MV-4-11 (cell line): ENCODE measurements around the gene ZAP70.
"Not testable (repeated sequence)": the region's sequence is repeated elsewhere in the genome, so short reads cannot be mapped to it uniquely, and the experiment has no call there.

Source experiments
- DNase-seq: peaks from one replicate; lab custom pipeline; 2025; lab: John Stamatoyannopoulos, UW

Gene ZAP70

DNA sequence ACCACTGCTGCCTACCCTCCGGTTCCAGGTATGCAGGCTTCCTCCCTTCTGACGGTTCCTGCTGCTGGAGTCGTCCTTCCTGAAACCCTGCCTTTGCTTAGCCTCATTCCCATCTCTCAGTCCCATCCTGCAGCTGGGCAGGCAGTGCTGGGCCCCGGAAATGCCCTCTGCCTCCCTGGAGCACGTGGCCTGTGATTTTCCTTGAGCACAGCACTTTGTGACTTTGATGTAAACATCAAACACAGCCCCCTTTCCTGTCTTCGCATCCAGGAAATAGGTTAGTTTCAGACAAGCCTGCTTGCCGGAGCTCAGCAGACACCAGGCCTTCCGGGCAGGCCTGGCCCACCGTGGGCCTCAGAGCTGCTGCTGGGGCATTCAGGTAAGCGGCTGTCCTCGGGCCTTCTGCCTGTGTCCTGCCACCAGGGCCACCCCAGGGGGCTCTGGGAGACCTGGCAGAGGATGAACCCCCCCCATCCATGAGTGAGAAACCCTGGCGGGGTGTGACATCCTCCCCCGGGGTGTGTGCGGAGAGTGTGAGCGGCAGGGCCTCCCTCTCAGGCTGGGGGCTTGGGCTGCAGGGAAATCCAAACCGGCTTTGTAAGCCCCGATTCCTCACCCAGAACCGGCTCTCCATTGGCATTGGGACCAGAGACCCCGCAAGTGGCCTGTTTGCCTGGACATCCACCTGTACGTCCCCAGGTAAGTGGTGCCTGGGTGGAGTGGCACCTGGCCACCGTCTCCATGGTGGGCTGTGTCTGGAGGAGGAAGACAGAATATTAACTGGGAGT is at the start of gene ZAP70:
Gene ZAP70, plus strand, starts transcription at position 281 of the 788 bp plus-strand sequence. CDS start 10,461 bp downstream, outside the sequence.
- no peak for DNase-seq

DNA sequence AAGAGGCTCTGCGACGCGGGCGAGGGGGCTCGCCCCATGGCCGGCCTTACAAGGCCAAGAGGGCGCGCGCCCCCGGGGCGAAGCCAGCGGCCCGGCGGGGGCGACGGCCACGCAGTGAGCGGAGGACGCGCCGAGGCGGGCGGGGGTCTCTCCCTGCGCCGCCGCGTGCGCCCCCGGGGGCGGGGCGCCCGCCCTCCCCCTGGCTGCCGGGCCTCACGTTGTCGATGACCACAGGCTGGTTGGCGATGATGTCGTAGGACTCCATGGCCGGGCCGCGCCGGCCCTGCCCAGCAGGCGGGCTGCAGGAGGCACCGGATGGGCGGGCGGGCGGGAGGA is 49.8 kb upstream of the ZAP70 start:
- DNase-seq = no peak

DNA sequence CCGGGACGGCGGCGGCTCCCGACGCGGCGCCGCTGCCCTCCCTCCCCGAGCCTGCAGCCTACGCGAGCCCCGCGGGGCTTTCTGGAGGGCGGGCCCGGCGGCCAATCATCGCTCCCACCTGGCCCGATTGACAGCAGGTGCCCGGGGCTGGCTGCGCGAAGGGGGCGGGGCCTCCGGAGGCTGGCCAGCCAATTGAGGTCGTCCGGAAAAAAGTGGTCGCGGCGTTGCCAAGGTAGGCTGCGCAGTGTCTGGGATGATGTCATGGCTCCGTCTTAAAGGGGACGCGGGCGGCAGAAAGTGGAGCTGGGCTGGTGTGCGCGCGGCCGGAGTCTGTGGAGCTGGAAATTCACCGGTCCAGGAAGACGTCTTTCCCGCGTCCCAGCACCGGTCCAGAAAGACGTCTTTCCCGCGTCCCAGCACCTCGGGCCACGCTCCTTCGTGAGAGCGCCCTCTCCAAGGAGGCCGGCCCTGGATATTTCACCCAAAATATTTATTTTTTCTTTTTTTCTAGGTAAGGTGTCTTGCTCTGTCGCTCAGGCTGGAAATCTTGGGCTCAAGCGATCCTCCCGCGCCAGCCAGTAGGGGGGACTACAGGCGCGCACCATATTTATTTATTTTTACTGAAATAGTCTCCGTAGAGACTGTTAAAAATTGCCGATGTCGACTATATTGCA is 49.3 kb upstream of the ZAP70 start, which contains the start of gene ACTR1B:
Gene ACTR1B, minus strand, starts transcription at position 83 of the 674 bp plus-strand sequence. CDS start 154 bp downstream, outside the sequence.
- peak; percentile 98 for DNase-seq

DNA sequence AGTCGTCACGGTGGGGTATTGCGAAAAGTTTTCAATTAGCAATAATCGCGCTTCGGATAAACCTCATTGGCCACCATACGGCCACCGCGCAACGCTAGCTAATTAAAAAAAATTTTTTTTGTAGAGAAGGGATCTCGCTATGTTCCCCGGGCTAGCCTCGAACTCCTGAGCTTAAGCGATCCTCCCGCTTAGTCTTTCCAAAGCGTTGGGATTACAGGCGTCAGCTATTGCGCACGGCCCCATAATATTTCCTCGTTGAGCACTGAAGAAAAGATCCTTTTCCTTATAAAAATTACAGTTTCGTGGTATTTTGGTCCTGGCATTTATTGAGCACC is 48.8 kb upstream of the ZAP70 start:
- peak; percentile 62 for DNase-seq

DNA sequence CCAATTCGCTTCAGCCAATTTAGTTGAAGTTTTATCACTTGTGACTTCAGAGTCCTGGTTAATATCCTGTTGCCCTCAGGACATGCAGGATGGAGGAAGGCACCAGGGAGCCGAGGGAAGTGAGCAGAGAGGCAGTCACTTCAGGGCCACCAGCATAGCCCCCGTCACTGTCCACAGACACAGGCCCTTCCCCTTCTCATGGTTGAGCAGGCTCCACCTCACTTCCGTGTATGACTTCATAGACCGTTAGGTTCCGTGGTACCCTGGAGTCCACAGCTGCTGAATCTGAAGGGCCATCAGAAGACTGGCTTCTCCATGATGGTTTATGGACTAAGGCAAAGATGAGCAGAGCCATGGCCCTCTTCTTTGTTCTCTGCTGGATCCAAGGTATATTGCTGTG is 43.9 kb upstream of the ZAP70 start, which contains the start of gene C2orf92:
Gene C2orf92, plus strand, starts transcription at position 266 of the 400 bp plus-strand sequence. Its CDS starts 76 bp downstream, at position 342.
- DNase-seq = no peak

DNA sequence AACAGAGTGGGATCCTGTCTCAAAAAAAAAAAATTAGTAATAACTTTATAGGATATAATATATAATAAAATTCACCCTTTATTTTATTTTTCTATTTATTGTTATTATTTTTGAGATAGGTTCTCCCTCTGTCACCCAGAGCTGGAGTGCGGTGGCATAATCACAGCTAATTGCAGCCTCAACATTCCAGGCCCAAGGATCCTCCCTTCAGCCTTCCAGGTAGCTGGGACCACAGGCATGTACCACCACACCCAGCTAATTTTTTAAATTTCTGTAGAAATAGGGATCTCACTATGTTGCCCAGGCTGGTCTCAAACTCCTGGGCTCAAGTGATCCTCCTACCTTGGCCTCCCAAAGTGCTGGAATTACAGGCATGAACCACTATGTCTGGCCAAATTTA is 42.9 kb upstream of the ZAP70 start:
- no peak for DNase-seq

DNA sequence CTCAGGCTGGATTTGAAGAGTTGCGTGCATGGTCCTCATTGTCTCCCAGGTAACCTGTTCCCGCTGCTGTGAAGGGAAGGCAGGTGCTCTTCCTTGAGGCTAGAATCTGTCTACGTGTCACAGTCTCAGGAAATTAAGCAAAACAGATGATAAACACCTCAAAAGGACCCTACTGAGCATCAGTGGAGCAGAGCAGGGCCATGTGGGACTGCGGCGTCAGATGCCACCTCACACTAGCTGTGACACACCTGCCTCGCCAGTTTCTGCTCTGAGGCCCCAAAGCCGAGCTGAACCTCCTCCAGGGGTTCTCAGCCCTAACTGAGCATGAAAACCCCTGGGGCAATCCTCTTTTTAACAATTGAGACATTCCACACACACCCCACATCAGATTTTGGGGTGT is 41.9 kb upstream of the ZAP70 start:
- DNase-seq = no peak

DNA sequence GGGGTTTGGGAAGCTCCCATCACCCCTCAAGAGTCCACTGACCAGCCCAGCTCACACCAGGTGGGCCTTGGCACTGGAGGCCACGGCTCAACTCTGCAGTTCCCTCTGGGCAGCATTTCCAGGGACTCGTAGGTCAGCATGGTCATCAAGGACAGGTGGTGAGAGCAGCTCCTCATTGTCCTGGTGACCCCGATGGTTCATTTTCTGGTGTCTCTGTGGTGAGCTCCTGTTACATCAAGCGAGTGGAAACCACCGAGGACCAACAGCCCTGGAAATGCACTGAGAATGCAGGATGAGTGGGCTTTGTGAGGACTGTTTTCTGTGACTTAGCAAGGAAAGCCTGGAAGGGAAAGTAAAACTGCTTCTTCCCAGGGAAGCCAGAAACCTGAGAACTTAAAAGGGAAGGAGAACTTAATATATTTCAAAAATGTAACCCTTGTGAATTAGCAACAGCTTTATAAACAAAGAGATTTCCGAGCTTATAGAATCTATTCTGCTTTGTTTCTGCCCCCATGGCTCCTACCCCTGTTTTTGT is 40.7 kb upstream of the ZAP70 start:
- DNase-seq = not testable (repeated sequence)

DNA sequence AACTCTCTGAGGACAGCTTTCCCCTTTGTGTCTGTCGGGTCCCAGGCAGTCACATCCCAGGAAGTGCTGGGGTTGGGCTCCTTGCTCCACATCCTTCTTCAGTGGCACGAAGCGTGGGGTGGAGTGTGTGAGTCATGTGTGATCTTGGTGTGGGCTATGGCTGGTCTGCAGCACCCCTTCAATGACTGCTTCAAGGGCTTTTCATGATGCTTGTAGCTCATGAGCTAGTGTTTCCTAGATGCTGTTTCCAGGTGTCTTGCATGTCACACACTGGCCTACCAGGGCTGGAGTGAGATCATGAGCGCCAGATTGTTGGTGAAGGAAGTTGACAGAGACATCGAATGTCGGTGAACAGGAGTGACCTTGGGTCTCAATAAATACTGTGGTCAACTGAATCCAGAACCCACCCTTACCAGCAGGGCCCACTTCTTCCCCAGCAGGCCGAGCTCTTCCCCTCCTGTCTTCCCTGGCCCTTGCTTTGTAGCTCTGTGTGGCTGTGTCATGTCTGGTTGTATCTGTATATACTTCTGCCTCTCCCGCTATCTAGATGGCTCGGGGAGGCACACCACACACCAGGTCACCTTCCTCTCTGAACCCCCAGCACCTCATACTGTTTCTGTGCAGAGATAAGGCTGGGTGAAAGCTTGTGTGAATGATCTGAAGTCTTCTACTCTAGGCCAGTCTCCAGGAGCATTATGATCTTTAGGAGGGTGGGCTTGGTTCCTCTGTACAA is 40.0 kb upstream of the ZAP70 start:
- DNase-seq = no peak

DNA sequence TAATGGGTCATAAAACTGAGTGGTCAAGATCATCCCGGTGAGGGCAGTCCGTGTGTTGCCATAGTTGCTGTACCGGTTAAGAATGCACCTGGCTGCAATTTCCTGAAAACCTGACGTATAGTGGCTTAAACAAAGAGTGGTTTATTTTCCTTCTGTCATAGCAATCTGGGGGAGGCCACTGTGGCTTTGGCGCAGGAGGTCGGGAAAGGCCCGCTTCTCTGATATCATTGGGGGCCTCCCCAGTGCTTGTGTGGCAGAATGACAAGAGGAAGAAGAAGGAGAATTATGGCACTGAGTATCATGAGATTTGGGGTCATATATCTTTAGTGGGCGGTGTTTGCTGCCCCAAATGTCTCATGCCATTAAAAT is 39.5 kb upstream of the ZAP70 start:
- DNase-seq = no peak

DNA sequence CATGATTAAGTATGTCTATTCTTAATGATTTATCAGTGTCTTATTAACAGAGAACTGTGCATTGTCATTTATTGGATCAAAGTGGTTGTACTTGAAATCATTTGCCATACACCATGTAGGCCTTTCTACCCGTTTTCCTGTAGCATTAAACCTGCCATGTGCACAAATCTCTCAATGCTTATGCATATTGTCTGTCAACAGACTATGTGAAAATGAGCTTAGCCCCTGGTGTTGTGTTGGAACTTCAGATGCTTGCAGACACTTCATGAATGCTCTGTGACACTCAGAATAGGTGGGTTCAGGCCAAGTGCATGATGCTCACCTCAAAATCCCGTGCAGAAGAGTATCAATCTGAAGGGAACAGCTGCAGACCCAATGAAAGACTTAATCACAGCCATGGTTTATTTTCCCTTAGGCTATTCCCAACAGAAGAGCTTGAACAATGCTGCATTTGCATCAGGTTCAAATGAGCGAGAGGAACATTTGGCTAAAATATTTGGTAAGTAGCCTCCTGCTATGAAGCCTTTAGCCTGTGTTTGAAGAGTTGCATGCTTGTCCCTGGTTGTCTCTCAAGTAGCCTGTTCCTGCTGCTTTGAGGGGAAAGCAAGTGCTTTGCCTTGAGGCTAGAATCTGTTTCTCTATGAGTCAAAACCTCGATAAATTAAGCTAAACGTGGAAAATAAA is 37.8 kb upstream of the ZAP70 start:
- no peak for DNase-seq

DNA sequence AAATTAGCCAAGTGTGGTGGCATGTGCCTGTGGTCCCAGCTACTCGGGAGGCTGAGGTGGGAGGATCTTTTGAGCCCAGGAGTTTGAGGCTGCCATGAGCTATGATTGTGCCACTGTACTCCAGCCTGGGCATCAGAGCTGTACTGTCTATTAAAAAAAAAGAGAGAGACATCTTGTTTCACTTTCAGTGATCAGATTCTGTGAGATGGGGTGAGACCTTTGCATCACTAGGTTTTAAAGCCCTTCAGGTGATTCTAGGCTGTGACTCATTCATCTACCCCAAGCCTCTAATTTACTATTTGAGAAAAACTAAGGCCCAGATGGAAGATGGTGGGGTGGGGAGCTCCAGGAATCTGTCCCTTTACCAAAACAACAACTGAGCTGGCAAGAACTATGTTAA is 36.8 kb upstream of the ZAP70 start:
- no peak for DNase-seq

DNA sequence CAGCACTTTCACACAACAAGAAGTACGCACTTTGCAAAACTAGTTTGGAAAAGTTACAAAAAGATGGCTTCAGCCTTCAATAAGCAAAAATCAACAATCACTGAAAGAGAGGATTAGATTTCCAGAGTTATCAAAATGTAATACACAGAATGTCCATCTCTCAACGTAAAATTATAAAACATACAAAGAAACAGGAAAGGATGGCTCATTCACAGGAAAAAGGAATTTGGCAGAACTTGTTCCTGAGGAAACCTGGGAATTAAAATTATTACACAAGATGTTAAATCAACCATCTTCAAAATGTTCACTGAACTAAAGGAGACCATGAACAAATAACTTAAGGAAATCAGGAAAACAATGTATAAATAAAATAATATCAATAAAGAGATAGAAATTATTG is 35.9 kb upstream of the ZAP70 start:
- DNase-seq = no peak

DNA sequence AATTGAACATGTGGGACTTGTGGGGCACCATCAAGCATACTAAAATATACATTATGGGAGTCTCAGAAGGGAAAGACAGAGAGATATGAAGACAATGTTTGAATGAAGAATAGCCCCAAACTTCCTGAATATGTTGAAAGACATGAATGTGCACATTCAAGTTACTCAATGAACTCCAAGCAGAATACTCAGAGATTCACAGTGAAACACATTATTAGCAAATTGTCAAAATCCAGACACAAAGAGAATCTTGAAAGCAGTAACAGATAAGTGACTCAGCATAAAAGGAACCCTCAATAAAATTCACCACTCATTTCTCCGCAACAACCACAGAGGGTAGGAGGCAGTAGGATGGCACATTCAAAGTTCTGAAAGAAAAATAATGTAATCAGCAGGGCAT is 35.1 kb upstream of the ZAP70 start:
- DNase-seq = peak; percentile 21

DNA sequence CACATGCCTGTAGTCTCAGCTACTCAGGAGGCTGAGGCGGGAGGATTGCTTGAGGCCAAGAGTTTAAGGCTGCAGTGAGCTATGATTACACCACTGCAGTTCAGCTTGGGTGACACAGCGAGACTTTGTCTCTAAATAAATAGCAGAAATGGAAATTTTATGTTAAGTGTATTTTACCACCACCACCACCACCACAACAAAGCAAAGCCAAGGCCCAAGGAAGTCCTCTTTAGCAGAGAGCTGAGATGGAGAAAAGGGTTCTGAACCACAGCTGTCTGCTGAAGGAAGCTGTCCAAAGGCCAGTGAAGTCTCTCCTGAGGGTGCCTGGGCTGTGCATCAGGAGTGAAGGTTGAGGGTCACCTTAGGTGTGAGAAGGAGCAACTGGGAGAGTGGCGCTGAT is 26.1 kb upstream of the ZAP70 start:
- peak; percentile 46 for DNase-seq

DNA sequence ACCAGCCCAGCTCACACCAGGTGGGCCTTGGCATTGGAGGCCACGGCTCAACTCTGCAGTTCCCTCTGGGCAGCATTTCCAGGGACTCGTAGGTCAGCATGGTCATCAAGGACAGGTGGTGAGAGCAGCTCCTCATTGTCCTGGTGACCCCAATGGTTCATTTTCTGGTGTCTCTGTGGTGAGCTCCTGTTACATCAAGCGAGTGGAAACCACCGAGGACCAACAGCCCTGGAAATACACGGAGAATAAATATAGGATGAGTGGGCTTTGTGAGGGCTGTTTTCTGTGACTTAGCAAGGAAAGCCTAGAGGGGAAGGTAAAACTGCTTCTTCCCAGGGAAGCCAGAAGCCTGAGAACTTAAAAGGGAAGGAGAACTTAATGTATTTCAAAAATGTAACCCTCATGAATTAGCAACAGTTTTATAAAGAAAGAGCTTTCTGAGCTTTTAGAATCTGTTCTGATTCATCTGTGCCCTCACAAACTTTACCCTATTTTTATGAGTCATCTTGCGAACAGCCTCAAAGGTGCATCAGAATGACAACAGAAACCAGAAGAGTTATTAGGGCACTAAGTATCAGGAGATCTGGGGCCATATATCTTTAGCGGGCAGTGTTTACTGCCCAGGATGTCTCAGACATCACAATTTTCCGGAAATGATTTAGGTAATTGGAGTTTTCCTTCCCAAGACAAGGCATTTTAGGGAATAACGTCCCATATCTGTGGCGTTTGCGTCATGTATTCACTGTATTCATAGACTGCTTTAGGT is 25.1 kb upstream of the ZAP70 start:
- DNase-seq = no peak

DNA sequence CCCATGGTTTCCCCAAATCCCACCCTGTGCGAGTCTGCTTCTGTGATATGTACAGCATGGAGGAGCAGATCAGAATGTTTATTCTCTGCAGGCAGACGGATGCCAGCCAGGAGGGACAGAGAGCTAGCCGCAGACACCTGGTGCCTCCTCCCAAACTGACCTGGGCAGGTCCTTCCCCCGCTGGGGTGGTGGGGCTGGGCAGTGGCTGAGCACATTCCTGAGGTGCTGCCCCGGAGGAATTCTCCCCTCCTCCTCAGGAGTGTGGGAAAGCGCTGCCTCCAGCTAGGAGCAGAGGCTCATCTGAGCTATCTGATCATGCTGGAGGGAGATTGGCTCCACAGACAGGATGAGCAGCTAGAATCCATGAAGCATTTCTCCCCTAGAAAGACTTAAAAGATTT is 22.2 kb upstream of the ZAP70 start:
- no peak for DNase-seq

DNA sequence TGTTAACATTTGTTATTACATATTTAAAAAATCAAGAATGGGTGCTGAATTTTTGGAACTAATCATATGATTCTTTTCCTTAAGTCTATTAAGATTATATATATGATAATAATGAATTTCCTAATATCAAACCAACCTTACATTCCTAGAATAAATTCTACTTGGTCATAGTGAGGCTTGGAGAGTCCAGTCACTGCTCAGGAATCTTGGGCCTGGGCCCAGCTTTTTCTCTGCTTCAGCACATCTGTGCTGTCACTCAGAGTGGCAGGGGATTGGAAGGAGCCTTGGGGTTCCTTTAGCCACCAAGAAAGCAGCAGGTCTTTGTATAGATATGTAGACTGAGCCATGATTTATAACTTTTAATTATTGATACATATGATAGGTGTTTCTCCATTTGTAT is 19.9 kb upstream of the ZAP70 start:
- DNase-seq = no peak

DNA sequence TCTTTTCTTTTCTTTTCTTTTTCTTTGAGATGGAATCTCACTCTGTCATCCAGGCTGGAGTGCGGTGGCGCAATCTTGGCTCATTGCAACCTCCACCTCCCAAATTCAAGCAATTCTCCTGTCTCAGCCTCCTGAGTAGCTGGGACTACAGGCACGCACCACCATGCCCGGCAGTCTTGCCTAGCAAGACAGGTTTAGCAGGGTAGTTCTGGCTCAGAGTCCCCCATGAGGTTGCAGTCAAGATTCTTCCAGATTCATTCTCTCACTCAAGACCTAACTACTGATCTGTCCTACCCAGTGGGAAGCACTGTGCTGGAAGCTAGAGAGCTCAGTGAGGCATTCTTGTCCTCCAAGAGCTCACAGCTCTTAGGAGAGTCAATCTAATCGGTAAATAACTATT is 17.6 kb upstream of the ZAP70 start:
- no peak for DNase-seq

DNA sequence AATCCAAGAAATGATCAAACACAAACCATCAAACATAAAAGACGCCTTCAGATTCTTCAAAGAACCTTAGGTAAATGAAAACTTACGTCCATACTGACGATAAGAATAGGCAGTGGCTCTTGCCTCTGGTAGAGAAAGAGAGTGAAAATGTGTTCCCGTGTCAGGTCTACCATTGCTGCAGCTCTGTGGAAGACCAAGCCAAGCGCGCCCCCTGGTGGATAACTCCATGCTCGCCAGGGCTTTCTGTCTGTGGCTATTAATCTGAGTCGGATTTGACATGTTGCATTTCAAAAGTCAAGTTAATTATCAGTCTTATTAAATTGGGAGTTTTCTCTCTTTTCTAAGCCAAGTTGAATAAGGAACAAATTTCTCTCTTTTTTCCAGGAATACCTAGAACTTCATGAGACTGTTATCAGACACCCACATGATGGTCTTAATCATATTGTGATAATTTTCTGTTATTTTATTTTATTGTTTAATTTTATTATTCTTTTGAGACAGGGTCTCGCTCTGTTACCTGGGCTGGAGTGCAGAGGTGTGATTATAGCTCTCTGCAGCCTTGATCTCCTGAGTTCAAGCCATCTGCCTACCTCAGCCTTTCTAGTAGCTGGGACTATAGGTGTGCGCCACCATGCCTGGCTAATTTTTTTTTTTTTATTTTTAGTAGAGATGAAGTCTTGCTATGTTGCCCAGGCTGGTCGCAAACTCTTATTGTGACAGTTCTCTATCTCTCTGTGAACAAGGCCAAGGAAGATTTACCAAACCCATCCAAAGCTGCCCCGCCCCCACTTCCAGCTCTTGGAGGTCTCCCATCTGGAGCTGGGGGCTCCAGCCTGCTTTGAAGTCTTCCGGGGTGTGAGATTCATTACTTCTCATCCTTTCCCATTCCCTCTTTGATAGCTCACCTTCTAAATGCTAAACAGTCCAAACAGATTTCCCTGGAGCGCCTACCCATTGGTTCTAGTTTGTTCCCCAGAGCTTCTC is 15.8 kb upstream of the ZAP70 start:
- DNase-seq = peak; percentile 82
